ENCODE results near the gene ROBO2. TPM values are rescaled to one million over a fixed set of nuclear protein-coding genes. Genes with fewer than 3 reads are reported as not detected.

The ROBO2 gene
- total and polyA plus RNA-seq, 10 of the 15 experiments (the other 5 are each of a cell fraction or from before 2014, with no cell fraction given) = 0.22 to 2.5 (median 0.81) TPM

DNA sequence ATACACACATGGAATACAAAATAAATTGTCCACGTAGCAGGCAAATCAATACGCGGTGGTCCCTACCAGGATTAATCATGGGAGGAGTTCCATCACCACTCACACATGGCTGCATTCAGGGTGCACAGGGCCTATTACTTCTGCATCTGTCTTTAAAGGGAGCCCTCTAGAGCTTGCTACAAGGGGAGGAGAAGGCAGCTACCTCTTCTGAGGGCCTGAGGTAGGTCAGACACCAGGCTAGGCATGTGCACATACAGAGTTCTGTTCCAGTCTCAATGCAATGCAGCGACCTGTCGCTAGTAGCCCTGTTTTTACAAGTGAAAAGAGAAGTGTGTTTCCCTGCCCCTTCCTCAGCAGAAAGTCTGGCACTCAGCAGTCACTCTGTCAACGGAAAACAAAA lies 102.7 kb downstream of the ROBO2 start:
- no peak for FAIRE-seq
- Histone ChIP-seq H3K4me2 (ENCODE audit: control insufficient read depth, insufficient read depth) (no peak overlapping the region), H2AFZ (ENCODE audit: control insufficient read depth, low read depth, low read length) (no peak overlapping the region), H3K4me1 (ENCODE audit: control insufficient read depth, insufficient read depth, low read length) (no peaks in the 10 kb centered on the region), H3K36me3 (ENCODE audit: control insufficient read depth in 2 of 2, insufficient read depth in 2 of 2, low read length in 1 of 2) (no peaks in the 10 kb centered on the region), H3K9me3 (replicated peaks; ENCODE audit: control insufficient read depth, insufficient read depth, low read length) (no peaks in the 10 kb centered on the region), H3K4me3 (no peak overlapping the region), H4K20me1 (ENCODE audit: control insufficient read depth, insufficient read depth) (no peaks in the 10 kb centered on the region), H3K27me3 (replicated peaks in 1 of 2; ENCODE audit: control insufficient read depth in 2 of 2, insufficient read depth in 2 of 2, low read length in 1 of 2) (no peaks in the 10 kb centered on the region), H3K27ac (ENCODE audit: control insufficient read depth, insufficient read depth) (no peak overlapping the region), H3K9ac (ENCODE audit: control insufficient read depth, insufficient read depth, low read length) (no peak overlapping the region), H3K79me2 (ENCODE audit: control insufficient read depth, insufficient read depth, low read length) (no peaks in the 10 kb centered on the region)
- ChIA-PET RAD21 (ENCODE audit: unreplicated experiment) (no interaction called here), SMC1A (ENCODE audit: uncharacterized antibody, unreplicated experiment) (interaction anchor here (0.6 kb wide), 2 partner anchors 200 to 926 kb away, joined by 3 read pairs; no protein-coding TSS in a partner anchor), POLR2A (no interaction called here), CTCF (no interaction called here)
- BruUV-seq (replicated peaks) = no TSS peak
- in situ Hi-C loops (cut with MboI) (no loop called here), intact Hi-C loops (cut with micrococcal nuclease; ENCODE audit: unreplicated experiment) (no loop called here)
- peak; percentile 36; the same call in 2 of the 3 replicates for ATAC-seq
- TF ChIP-seq SUZ12 (IDR thresholded peaks at IDR 0.05; ENCODE audit: unreplicated experiment) = no peak
- 40% methylated on average over 6 of the region's 6 CpGs for WGBS (ENCODE audit: insufficient coverage, insufficient replicate concordance, low lambda C conversion rate, missing lambda C conversion rate)
- no peak for DNase-seq (ENCODE audit: low read depth, low spot score)

DNA sequence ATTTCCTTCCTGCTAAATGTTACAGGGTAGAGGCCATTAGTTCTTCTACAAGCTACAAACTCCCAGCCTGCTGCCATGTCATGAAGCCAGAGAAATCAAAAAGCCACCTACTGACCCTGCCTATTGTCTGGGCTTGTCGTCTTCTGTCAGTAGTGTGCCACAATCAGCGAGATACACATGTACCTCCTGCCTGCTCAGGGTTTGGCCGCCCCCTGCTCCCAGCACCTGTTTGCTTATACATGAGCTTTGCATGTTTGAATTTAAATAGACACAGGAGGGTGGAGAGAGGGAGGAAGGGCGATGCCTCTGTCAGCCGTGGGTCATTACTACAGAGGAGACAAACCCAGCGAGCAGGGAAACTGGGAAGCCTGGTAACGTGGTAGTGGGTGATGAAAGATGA lies 106.1 kb downstream of the ROBO2 start:
- FAIRE-seq = no peak
- TF ChIP-seq MYB (IDR thresholded peaks at IDR 0.05; ENCODE audit: borderline replicate concordance, low read depth, low read length) = no peak
- TF ChIP-seq DPF2 (IDR thresholded peaks at IDR 0.05) = no peak
- TF ChIP-seq MTA2 (IDR thresholded peaks at IDR 0.05; ENCODE audit: low read depth) = no peak
- no peak for TF ChIP-seq ZBED1 (IDR thresholded peaks at IDR 0.05; ENCODE audit: borderline replicate concordance)
- no peak for TF ChIP-seq NR2C2 (IDR thresholded peaks at IDR 0.05; ENCODE audit: borderline replicate concordance, control insufficient read depth, insufficient read length, low read depth)
- TF ChIP-seq ATF7 (IDR thresholded peaks at IDR 0.05; ENCODE audit: low read depth) = no peak
- no peak for TF ChIP-seq FOXM1 (IDR thresholded peaks at IDR 0.05; ENCODE audit: low read depth, low read length)
- TF ChIP-seq EGR1 (IDR thresholded peaks at IDR 0.05; ENCODE audit: borderline replicate concordance in 1 of 2, low read depth in 2 of 2, low read length in 2 of 2) = no peak

More for the DNA sequence above, 106.1 kb downstream of the ROBO2 start:
- Histone ChIP-seq H3K79me2 (ENCODE audit: control insufficient read depth, insufficient read depth, low read length) (no peaks in the 10 kb centered on the region), H3K27ac (ENCODE audit: control insufficient read depth, insufficient read depth) (no peak overlapping the region), H3K36me3 (ENCODE audit: control insufficient read depth in 2 of 2, insufficient read depth in 2 of 2, low read length in 1 of 2) (no peaks in the 10 kb centered on the region), H2AFZ (ENCODE audit: control insufficient read depth, low read depth, low read length) (no peak overlapping the region), H3K27me3 (replicated peaks in 1 of 2; ENCODE audit: control insufficient read depth in 2 of 2, insufficient read depth in 2 of 2, low read length in 1 of 2) (no peaks in the 10 kb centered on the region), H3K4me2 (ENCODE audit: control insufficient read depth, insufficient read depth) (no peak overlapping the region), H4K20me1 (ENCODE audit: control insufficient read depth, insufficient read depth) (no peaks in the 10 kb centered on the region), H3K9ac (ENCODE audit: control insufficient read depth, insufficient read depth, low read length) (no peak overlapping the region), H3K4me3 (no peak overlapping the region), H3K9me3 (replicated peaks; ENCODE audit: control insufficient read depth, insufficient read depth, low read length) (no peaks in the 10 kb centered on the region), H3K4me1 (ENCODE audit: control insufficient read depth, insufficient read depth, low read length) (no peaks in the 10 kb centered on the region)
- DNase-seq (ENCODE audit: low read depth, low spot score) (no peak), ATAC-seq (no peak)
- ChIA-PET POLR2A (no interaction called here), CTCF (no interaction called here), SMC1A (ENCODE audit: uncharacterized antibody, unreplicated experiment) (no interaction called here), RAD21 (ENCODE audit: unreplicated experiment) (no interaction called here)
- intact Hi-C loops (cut with micrococcal nuclease; ENCODE audit: unreplicated experiment) (no loop called here), in situ Hi-C loops (cut with MboI) (no loop called here)
- no TSS peak for BruUV-seq (replicated peaks)
- WGBS (ENCODE audit: insufficient coverage, insufficient replicate concordance, low lambda C conversion rate, missing lambda C conversion rate) = 5% methylated on average over 7 of the region's 7 CpGs

Measured in GM12878 (cell line).